ENCODE results near the gene SSBP3.

Gene SSBP3

GRCh38 chr1:54267815-54268761, 138.1 kb downstream of the SSBP3 start:
- ChIA-PET CTCF (interaction anchor here (1.5 kb wide), 1 partner anchor 221 kb away, joined by 3 read pairs; no protein-coding TSS in a partner anchor), POLR2A (no interaction called here)
- no peak for TF ChIP-seq TARDBP (IDR thresholded peaks at IDR 0.05)
- DNase-seq (ENCODE audit: extremely low spot score) = no peak

- ChIA-PET POLR2A (interaction anchor here (1.1 kb wide), 1 partner anchor 28 kb away, joined by 4 read pairs; no protein-coding TSS in a partner anchor), CTCF (no interaction called here)
- no peak for DNase-seq (ENCODE audit: extremely low spot score)
- no peak for TF ChIP-seq LEF1 (IDR thresholded peaks at IDR 0.05; ENCODE audit: borderline replicate concordance)
- no peak for TF ChIP-seq ARNT (IDR thresholded peaks at IDR 0.05)
- no peak for TF ChIP-seq HDGF (IDR thresholded peaks at IDR 0.05; ENCODE audit: borderline replicate concordance)
- TF ChIP-seq L3MBTL2 (conservative IDR thresholded peaks at IDR 0.05) = no peak
- TF ChIP-seq SP1 (IDR thresholded peaks at IDR 0.05) = no peak
- no peak for TF ChIP-seq PKNOX1 (IDR thresholded peaks at IDR 0.05)
- no peak for TF ChIP-seq NFRKB (IDR thresholded peaks at IDR 0.05)
- no peak for TF ChIP-seq CTBP1 (IDR thresholded peaks at IDR 0.05; ENCODE audit: borderline replicate concordance)
- no peak for TF ChIP-seq SUZ12 (IDR thresholded peaks at IDR 0.05)
Observed at GRCh38 chr1:54266908-54267307, 139.3 kb downstream of the SSBP3 start.

- TF ChIP-seq ELF4 (IDR thresholded peaks at IDR 0.05) (no peak), SP1 (IDR thresholded peaks at IDR 0.05) (no peak), LEF1 (IDR thresholded peaks at IDR 0.05; ENCODE audit: borderline replicate concordance) (no peak), TARDBP (IDR thresholded peaks at IDR 0.05) (no peak), L3MBTL2 (conservative IDR thresholded peaks at IDR 0.05) (no peak), FOXM1 (IDR thresholded peaks at IDR 0.05; ENCODE audit: borderline replicate concordance) (no peak), HDGF (IDR thresholded peaks at IDR 0.05; ENCODE audit: borderline replicate concordance) (no peak), ARNT (IDR thresholded peaks at IDR 0.05) (no peak), ZNF384 (IDR thresholded peaks at IDR 0.05) (no peak), NFRKB (IDR thresholded peaks at IDR 0.05) (no peak), BHLHE40 (IDR thresholded peaks at IDR 0.05; ENCODE audit: borderline replicate concordance) (no peak), FOXA1 (IDR thresholded peaks at IDR 0.05) (no peak), FOXK2 (IDR thresholded peaks at IDR 0.05) (no peak), CTBP1 (IDR thresholded peaks at IDR 0.05; ENCODE audit: borderline replicate concordance) (no peak), SUZ12 (IDR thresholded peaks at IDR 0.05) (no peak), PKNOX1 (IDR thresholded peaks at IDR 0.05) (no peak)
- DNase-seq (ENCODE audit: extremely low spot score) = no peak
- POLR2A ChIA-PET = interaction anchor here (1.1 kb wide), 1 partner anchor 29 kb away, joined by 4 read pairs; no protein-coding TSS in a partner anchor
- CTCF ChIA-PET = no interaction called here
Observed at GRCh38 chr1:54266195-54266594, 140.0 kb downstream of the SSBP3 start.

- no peak for DNase-seq (ENCODE audit: extremely low spot score)
- no peak for TF ChIP-seq ELF4 (IDR thresholded peaks at IDR 0.05)
- TF ChIP-seq TARDBP (IDR thresholded peaks at IDR 0.05) = no peak
- no peak for TF ChIP-seq LEF1 (IDR thresholded peaks at IDR 0.05; ENCODE audit: borderline replicate concordance)
- no peak for TF ChIP-seq BHLHE40 (IDR thresholded peaks at IDR 0.05; ENCODE audit: borderline replicate concordance)
- TF ChIP-seq NFRKB (IDR thresholded peaks at IDR 0.05) = no peak
- no peak for TF ChIP-seq SP1 (IDR thresholded peaks at IDR 0.05)
- TF ChIP-seq FOXA1 (IDR thresholded peaks at IDR 0.05) = no peak
- TF ChIP-seq CTBP1 (IDR thresholded peaks at IDR 0.05; ENCODE audit: borderline replicate concordance) = no peak
- TF ChIP-seq ARNT (IDR thresholded peaks at IDR 0.05) = no peak
- TF ChIP-seq ZNF384 (IDR thresholded peaks at IDR 0.05) = no peak
- TF ChIP-seq SUZ12 (IDR thresholded peaks at IDR 0.05) = no peak
- no peak for TF ChIP-seq L3MBTL2 (conservative IDR thresholded peaks at IDR 0.05)
- ChIA-PET CTCF (no interaction called here), POLR2A (interaction anchor here (1.1 kb wide), 1 partner anchor 29 kb away, joined by 4 read pairs; no protein-coding TSS in a partner anchor)
Observed at GRCh38 chr1:54265659-54266058, 140.5 kb downstream of the SSBP3 start.

GRCh38 chr1:54265126-54265525, 141.1 kb downstream of the SSBP3 start:
- DNase-seq (ENCODE audit: extremely low spot score) = no peak
- TF ChIP-seq CTBP1 (IDR thresholded peaks at IDR 0.05; ENCODE audit: borderline replicate concordance) (no peak), TARDBP (IDR thresholded peaks at IDR 0.05) (no peak), SP1 (IDR thresholded peaks at IDR 0.05) (no peak), PKNOX1 (IDR thresholded peaks at IDR 0.05) (no peak), NFRKB (IDR thresholded peaks at IDR 0.05) (no peak), BHLHE40 (IDR thresholded peaks at IDR 0.05; ENCODE audit: borderline replicate concordance) (no peak), FOXM1 (IDR thresholded peaks at IDR 0.05; ENCODE audit: borderline replicate concordance) (no peak), ELF4 (IDR thresholded peaks at IDR 0.05) (no peak), SUZ12 (IDR thresholded peaks at IDR 0.05) (no peak), HDGF (IDR thresholded peaks at IDR 0.05; ENCODE audit: borderline replicate concordance) (no peak), ARNT (IDR thresholded peaks at IDR 0.05) (no peak), LEF1 (IDR thresholded peaks at IDR 0.05; ENCODE audit: borderline replicate concordance) (no peak), ZNF384 (IDR thresholded peaks at IDR 0.05) (no peak), L3MBTL2 (conservative IDR thresholded peaks at IDR 0.05) (no peak), FOXK2 (IDR thresholded peaks at IDR 0.05) (no peak), FOXA1 (IDR thresholded peaks at IDR 0.05) (no peak)
- ChIA-PET CTCF (interaction anchor here (1.7 kb wide), 1 partner anchor 10 kb away, joined by 6 read pairs; no protein-coding TSS in a partner anchor), POLR2A (no interaction called here)

Measured in HEK293T (cell line).